Coronary artery (tissue), 2 donors: Measurements from ENCODE around the gene SV2B.

ENCODE experiments used
- DNase-seq: peaks from one replicate; pipeline ENCODE4 v3.0.0-alpha.2; 2017; ENCODE audit warnings: low spot score
- H3K27ac ChIP-seq, 2 donors: fragments of 200-600 bp; sonication (generic); one replicate each; pipeline ENCODE4 v1.5.1; 2016 to 2019
- H3K4me3 ChIP-seq: fragments of 200-600 bp; sonication (generic); 2 replicates; pipeline ENCODE4 v1.5.1; 2016; ENCODE audit warnings: mild to moderate bottlenecking, moderate library complexity
- CTCF ChIP-seq: fragments of 200-600 bp; sonication (generic); IDR thresholded peaks from one replicate; pipeline ENCODE4 v1.5.1; 2019; ENCODE audit warnings: antibody characterized with exemption

The SV2B gene

DNA sequence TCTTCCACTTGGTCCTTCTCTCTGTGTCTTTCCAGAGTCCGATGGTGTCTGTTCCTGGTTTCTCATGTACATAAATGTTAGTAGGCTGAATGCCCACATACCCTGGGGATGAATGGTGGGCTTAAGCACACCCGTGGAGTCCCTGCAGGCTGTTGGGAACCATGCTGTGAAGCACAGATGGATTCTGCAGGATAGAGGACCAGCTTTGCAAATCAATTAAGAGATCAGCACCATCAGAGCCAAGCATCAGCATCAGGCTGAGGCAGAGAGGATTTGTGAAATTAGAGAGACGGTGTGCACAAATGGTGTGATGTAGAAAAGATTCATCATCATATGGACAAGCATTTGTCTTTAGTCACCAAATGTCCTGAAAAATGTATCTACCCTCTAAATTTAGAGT, 127.1 kb downstream of the SV2B start:
- H3K27ac ChIP-seq, result no peak overlapping the region
- no peak for DNase-seq
- no peak overlapping the region for H3K4me3 ChIP-seq
- TF ChIP-seq CTCF, result no peak

DNA sequence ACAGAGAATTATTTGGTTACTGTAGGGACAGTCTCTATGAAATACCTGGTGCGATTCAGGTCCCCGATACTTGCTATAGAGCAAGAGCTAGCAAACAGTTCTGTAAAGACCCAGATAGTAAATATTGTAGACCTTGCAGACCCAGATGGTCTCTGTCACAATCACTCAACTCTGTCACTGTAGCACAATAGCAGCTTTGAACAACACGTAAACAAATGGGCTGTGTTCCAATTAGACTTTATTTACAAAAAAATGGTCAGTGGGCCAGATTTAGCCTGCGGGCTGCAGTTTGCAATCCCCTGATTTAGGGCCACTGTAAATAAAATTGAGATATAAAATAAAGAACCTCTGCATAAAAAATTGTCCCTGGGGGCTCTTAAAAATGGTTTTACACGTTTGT, 127.7 kb downstream of the SV2B start:
- TF ChIP-seq CTCF, result no peak
- H3K27ac ChIP-seq, result no peak overlapping the region
- H3K4me3 ChIP-seq, result no peak overlapping the region
- DNase-seq, result no peak

GRCh38 chr15:91228383-91228782, 128.3 kb downstream of the SV2B start:
- no peak for DNase-seq
- Histone ChIP-seq H3K4me3 (no peak overlapping the region), H3K27ac (no peak overlapping the region)
- no peak for TF ChIP-seq CTCF

DNA sequence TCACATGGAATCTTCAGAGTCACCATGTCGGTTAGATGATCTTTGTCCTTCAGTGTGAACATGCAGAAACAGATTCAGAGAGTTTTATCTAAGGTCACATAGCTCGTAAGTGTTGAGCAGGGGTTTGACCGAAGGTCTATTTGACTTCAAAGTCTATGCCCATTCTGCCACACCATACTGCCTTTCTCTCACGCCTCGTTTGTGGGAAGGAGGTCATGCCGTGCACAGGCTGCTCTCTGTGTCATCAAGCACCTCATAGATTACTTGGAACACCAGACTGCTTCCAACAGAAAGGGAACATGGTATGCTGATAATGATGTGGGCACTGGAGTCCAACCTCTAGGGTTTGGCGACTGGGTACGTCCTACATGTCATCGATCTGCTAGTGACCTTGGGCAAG, 128.8 kb downstream of the SV2B start:
- H3K27ac ChIP-seq, result no peak overlapping the region
- no peak for TF ChIP-seq CTCF
- DNase-seq, result no peak

DNA sequence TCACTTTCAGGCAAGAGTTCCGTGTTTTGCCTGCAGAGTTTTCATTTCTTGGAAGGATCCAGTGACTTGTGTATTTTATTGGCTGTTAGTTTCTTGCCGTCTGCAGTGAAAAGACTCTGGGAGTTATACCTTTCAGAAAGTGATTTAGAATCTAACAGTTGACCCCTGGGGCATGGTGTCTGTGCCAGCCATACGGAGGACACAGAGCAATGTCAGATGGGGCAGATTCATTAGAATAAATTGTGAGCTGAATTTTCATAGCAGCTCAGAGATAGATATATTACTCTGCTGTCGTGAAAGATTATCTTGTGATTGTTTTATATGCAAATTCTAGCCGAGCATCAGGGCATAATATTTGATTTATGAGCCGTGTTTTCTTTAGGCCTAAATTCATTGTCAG, 131.6 kb downstream of the SV2B start:
- Histone ChIP-seq H3K27ac (no peak overlapping the region), H3K4me3 (no peak overlapping the region)
- TF ChIP-seq CTCF, result no peak
- DNase-seq, result no peak

More for the DNA sequence above, 128.8 kb downstream of the SV2B start:
- H3K4me3 ChIP-seq, result no peak overlapping the region

DNA sequence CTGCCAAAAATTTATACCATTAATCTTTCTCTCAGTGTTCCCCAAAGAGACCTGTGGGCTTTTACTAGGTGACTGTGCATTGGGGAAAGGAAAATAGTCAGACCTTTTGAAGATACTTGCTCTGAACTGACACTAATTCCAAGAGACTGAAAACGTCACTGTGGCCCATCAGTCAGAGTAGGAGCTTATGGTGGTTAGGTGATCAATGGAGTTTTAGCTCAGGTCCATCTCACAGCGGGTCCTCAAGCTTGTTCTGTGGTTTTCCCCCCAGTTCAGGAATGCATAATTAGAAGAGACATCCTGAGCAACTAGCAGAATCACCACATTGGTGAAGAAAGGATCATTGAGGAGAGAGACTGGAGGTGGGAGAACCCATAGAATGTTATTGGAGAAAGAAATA, 134.7 kb downstream of the SV2B start:
- TF ChIP-seq CTCF, result no peak
- no peak overlapping the region for H3K27ac ChIP-seq
- no peak for DNase-seq
- H3K4me3 ChIP-seq, result no peak overlapping the region

DNA sequence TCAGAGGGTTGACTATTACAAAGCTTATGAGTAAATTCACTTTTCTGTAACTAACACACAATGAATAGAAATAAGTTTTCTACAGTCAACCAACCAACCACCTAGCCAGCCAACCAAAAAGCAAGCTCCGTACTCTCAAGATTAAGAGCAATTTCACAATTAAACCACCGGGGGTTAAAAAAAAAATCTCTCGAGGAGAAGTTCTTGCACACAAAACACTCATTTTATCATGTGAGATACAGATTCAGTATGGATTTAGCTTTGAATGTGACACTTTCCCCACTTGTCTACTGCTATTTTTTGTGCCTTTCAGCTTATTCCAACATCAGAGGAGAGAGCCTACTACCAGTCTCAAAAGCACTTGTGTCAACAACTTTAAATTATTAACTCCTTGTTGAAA, 135.3 kb downstream of the SV2B start:
- H3K27ac ChIP-seq, result no peak overlapping the region
- no peak for DNase-seq
- no peak overlapping the region for H3K4me3 ChIP-seq
- no peak for TF ChIP-seq CTCF
